HUES6 (cell line): ENCODE results near the gene TMEM201.

Experiments
- H3K27ac ChIP-seq: 2 replicates; pipeline ENCODE4 v1.7.0; 2013; ENCODE audit warnings: low read depth, mild to moderate bottlenecking, low read length, inconsistent platforms
- H3K27me3 ChIP-seq: 2 replicates; pipeline ENCODE4 v1.6.1; 2013; ENCODE audit warnings: low read length; ENCODE audit not compliant: control insufficient read depth, insufficient read depth
- H3K36me3 ChIP-seq: 2 replicates; pipeline ENCODE4 v1.6.1; 2013; ENCODE audit warnings: low read length; ENCODE audit not compliant: control insufficient read depth, insufficient read depth
- H3K4me1 ChIP-seq: 2 replicates; pipeline ENCODE4 v1.6.1; 2013; ENCODE audit warnings: low read length; ENCODE audit not compliant: control insufficient read depth, insufficient read depth
- H3K4me3 ChIP-seq: 2 replicates; pipeline ENCODE4 v1.5.1; 2013; ENCODE audit warnings: low read depth, low read length
- H3K9ac ChIP-seq: one replicate; pipeline ENCODE4 v1.6.1; 2013; ENCODE audit warnings: mild to moderate bottlenecking, low read length
- H3K9me3 ChIP-seq: 2 replicates; pipeline ENCODE4 v1.6.1; 2013; ENCODE audit warnings: low read depth, low read length; ENCODE audit not compliant: control insufficient read depth, insufficient read depth

Gene TMEM201

GRCh38 chr1:9601942-9602793 lies 13.5 kb downstream of the TMEM201 start:
- no peak overlapping the region for H3K9ac ChIP-seq
- no peak overlapping the region for H3K4me3 ChIP-seq
- H3K27me3 ChIP-seq, result no peaks in the 10 kb centered on the region
- H3K27ac ChIP-seq, result no peak overlapping the region
- no peaks in the 10 kb centered on the region for H3K9me3 ChIP-seq
- no peaks in the 10 kb centered on the region for H3K4me1 ChIP-seq
- H3K36me3 ChIP-seq, result peaks cover 81% of the 10 kb centered on the region

GRCh38 chr1:9602794-9603167 lies 14.1 kb downstream of the TMEM201 start:
- Histone ChIP-seq H3K27ac (no peak overlapping the region), H3K4me3 (no peak overlapping the region), H3K4me1 (no peaks in the 10 kb centered on the region), H3K9ac (no peak overlapping the region), H3K9me3 (no peaks in the 10 kb centered on the region), H3K36me3 (peaks cover 81% of the 10 kb centered on the region), H3K27me3 (no peaks in the 10 kb centered on the region)

- Histone ChIP-seq H3K27ac (no peak overlapping the region), H3K9ac (no peak overlapping the region), H3K4me1 (no peaks in the 10 kb centered on the region), H3K27me3 (no peaks in the 10 kb centered on the region), H3K4me3 (no peak overlapping the region), H3K9me3 (no peaks in the 10 kb centered on the region), H3K36me3 (peaks cover 80% of the 10 kb centered on the region)
Measured at GRCh38 chr1:9603307-9603706, 14.6 kb downstream of the TMEM201 start.

GRCh38 chr1:9603766-9604753 lies 15.3 kb downstream of the TMEM201 start:
- Histone ChIP-seq H3K4me1 (no peaks in the 10 kb centered on the region), H3K4me3 (no peak overlapping the region), H3K9ac (no peak overlapping the region), H3K27ac (no peak overlapping the region), H3K36me3 (peaks cover 84% of the 10 kb centered on the region), H3K9me3 (no peaks in the 10 kb centered on the region), H3K27me3 (no peaks in the 10 kb centered on the region)

GRCh38 chr1:9604836-9605235 lies 16.1 kb downstream of the TMEM201 start:
- Histone ChIP-seq H3K9me3 (no peaks in the 10 kb centered on the region), H3K36me3 (peaks cover 90% of the 10 kb centered on the region)

GRCh38 chr1:9605946-9606455 lies 17.3 kb downstream of the TMEM201 start:
- no peaks in the 10 kb centered on the region for H3K4me1 ChIP-seq
- no peak overlapping the region for H3K27ac ChIP-seq
- no peak overlapping the region for H3K9ac ChIP-seq
- H3K27me3 ChIP-seq, result no peaks in the 10 kb centered on the region
- H3K9me3 ChIP-seq, result no peaks in the 10 kb centered on the region
- peaks cover 91% of the 10 kb centered on the region for H3K36me3 ChIP-seq
- no peak overlapping the region for H3K4me3 ChIP-seq

More at GRCh38 chr1:9604836-9605235, 16.1 kb downstream of the TMEM201 start:
- no peaks in the 10 kb centered on the region for H3K4me1 ChIP-seq
- H3K27me3 ChIP-seq, result no peaks in the 10 kb centered on the region
- H3K4me3 ChIP-seq, result no peak overlapping the region
- H3K27ac ChIP-seq, result no peak overlapping the region
- no peak overlapping the region for H3K9ac ChIP-seq

- H3K36me3 ChIP-seq, result peaks cover 89% of the 10 kb centered on the region
- H3K27me3 ChIP-seq, result no peaks in the 10 kb centered on the region
- H3K4me1 ChIP-seq, result no peaks in the 10 kb centered on the region
- H3K9ac ChIP-seq, result no peak overlapping the region
- H3K9me3 ChIP-seq, result no peaks in the 10 kb centered on the region
- no peak overlapping the region for H3K27ac ChIP-seq
- no peak overlapping the region for H3K4me3 ChIP-seq
Measured at GRCh38 chr1:9606458-9606857, 17.7 kb downstream of the TMEM201 start.

GRCh38 chr1:9606948-9607347 lies 18.2 kb downstream of the TMEM201 start:
- Histone ChIP-seq H3K4me1 (no peaks in the 10 kb centered on the region), H3K9ac (no peak overlapping the region), H3K27ac (no peak overlapping the region), H3K4me3 (no peak overlapping the region), H3K9me3 (no peaks in the 10 kb centered on the region), H3K36me3 (peaks cover 89% of the 10 kb centered on the region), H3K27me3 (no peaks in the 10 kb centered on the region)

- Histone ChIP-seq H3K36me3 (peaks cover 89% of the 10 kb centered on the region), H3K9me3 (no peaks in the 10 kb centered on the region), H3K4me3 (no peak overlapping the region), H3K4me1 (no peaks in the 10 kb centered on the region), H3K27ac (no peak overlapping the region), H3K27me3 (no peaks in the 10 kb centered on the region), H3K9ac (no peak overlapping the region)
Measured at GRCh38 chr1:9607352-9607751, 18.6 kb downstream of the TMEM201 start.

GRCh38 chr1:9609998-9610397 lies 21.3 kb downstream of the TMEM201 start:
- H3K4me3 ChIP-seq, result no peak overlapping the region
- H3K27me3 ChIP-seq, result no peaks in the 10 kb centered on the region
- no peak overlapping the region for H3K27ac ChIP-seq
- H3K36me3 ChIP-seq, result peaks cover 81% of the 10 kb centered on the region
- no peak overlapping the region for H3K9ac ChIP-seq
- no peaks in the 10 kb centered on the region for H3K4me1 ChIP-seq
- no peaks in the 10 kb centered on the region for H3K9me3 ChIP-seq

GRCh38 chr1:9610548-9610947 lies 21.8 kb downstream of the TMEM201 start:
- peaks cover 76% of the 10 kb centered on the region for H3K36me3 ChIP-seq
- no peaks in the 10 kb centered on the region for H3K27me3 ChIP-seq
- no peak overlapping the region for H3K4me3 ChIP-seq
- H3K27ac ChIP-seq, result no peak overlapping the region
- no peak overlapping the region for H3K9ac ChIP-seq
- H3K9me3 ChIP-seq, result no peaks in the 10 kb centered on the region
- no peaks in the 10 kb centered on the region for H3K4me1 ChIP-seq
